ENCODE measurements around the gene DDIT3.

- TF ChIP-seq POLR2A (IDR thresholded peaks at IDR 0.05; ENCODE audit: low read depth, low read length) (no peak), POLR2AphosphoS5 (IDR thresholded peaks at IDR 0.05; ENCODE audit: low read depth, low read length) (no peak)
These were observed 13.9 kb upstream of the DDIT3 start for GRCh38 chr12:57534250-57534649.

Data from GM12892 (cell line).